SIG-M5 treated with dmso at 0.1 percent for 504 hours (cell line): ENCODE measurements around the gene TLCD5.

Experiments
- DNase-seq: peaks from one replicate; lab custom pipeline; 2025; ENCODE audit not compliant: unreplicated experiment; lab: John Stamatoyannopoulos, UW

Gene TLCD5

DNA sequence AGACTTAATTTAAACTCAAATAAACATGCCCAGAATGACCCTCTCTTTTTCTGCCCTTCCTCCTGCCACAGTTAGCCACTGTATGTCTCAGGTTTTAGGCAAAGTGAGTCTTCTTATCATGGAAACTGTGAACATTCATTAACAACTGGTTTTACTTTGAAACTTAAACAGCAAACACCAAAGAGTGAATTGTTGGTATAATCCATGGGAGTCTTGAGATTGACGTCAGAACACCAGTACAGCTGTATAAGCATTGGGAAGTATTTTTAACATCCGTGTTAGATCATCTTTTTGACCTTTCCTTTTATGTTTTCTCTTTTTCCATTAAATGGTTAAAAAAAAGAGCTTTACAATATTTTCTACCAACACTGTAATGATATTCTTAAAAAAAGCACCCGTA, 50.0 kb downstream of the TLCD5 start:
- no peak for DNase-seq

GRCh38 chr11:120376547-120377182, 51.6 kb downstream of the TLCD5 start:
- no peak for DNase-seq

- no peak for DNase-seq
Measured at GRCh38 chr11:120378474-120378873, 53.4 kb downstream of the TLCD5 start.

GRCh38 chr11:120381401-120381800, 56.3 kb downstream of the TLCD5 start:
- DNase-seq, result no peak
